ENCODE results near the gene CAPN5.

The CAPN5 gene

DNA sequence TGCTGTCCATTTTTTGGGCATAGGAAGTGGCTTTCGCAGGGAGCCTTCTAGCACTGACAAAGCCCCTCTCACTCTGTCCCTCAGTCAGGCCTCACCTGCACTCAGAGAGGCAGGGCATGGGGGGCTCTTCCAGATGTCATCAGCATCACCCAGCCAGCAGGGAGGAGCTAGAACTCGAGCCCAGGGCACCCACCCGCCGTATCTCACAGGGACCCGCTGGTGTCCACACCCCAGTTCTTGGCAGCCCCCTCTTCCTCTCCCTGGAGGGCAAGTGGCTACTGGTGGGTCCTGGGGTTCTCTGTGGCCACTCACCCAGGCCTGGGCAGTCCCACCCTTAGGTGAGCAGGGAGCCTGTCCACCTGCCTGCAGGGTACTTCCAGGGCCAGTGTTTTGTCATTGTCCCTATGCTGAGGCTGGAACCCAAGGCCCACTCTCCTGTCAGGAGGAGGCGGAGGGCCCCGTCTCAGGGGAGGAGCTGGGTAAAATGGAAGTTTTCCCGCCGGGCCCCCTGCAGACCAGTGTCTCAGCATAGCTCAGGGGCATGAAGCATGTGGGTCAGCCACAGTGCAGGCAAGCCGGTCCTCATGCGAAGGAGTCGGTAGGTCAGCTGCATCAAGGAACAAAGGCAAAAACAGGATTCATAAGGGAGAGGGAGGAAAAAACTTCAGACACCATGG is 83.1 kb downstream of the CAPN5 start:
- DNase-seq (ENCODE audit: extremely low spot score), result no peak
- POLR2A ChIA-PET, result no interaction called here
- CTCF ChIA-PET, result no interaction called here
- TF ChIP-seq, protein P1, sequence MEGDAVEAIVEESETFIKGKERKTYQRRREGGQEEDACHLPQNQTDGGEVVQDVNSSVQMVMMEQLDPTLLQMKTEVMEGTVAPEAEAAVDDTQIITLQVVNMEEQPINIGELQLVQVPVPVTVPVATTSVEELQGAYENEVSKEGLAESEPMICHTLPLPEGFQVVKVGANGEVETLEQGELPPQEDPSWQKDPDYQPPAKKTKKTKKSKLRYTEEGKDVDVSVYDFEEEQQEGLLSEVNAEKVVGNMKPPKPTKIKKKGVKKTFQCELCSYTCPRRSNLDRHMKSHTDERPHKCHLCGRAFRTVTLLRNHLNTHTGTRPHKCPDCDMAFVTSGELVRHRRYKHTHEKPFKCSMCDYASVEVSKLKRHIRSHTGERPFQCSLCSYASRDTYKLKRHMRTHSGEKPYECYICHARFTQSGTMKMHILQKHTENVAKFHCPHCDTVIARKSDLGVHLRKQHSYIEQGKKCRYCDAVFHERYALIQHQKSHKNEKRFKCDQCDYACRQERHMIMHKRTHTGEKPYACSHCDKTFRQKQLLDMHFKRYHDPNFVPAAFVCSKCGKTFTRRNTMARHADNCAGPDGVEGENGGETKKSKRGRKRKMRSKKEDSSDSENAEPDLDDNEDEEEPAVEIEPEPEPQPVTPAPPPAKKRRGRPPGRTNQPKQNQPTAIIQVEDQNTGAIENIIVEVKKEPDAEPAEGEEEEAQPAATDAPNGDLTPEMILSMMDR (IDR thresholded peaks at IDR 0.05; ENCODE audit: control extremely low read depth, extremely low read depth, low read depth, missing control alignments), result no peak

- CTCF ChIA-PET, result no interaction called here
Observed at GRCh38 chr11:77150836-77151235, 84.1 kb downstream of the CAPN5 start.

GRCh38 chr11:77151804-77152509 is 85.2 kb downstream of the CAPN5 start:
- POLR2A ChIA-PET, result no interaction called here
- TF ChIP-seq, protein P1 (IDR thresholded peaks at IDR 0.05; ENCODE audit: control extremely low read depth, extremely low read depth, low read depth, missing control alignments), result no peak
- CTCF ChIA-PET, result no interaction called here
- DNase-seq (ENCODE audit: extremely low spot score), result no peak

More at GRCh38 chr11:77150836-77151235, 84.1 kb downstream of the CAPN5 start:
- TF ChIP-seq, protein P1 (IDR thresholded peaks at IDR 0.05; ENCODE audit: control extremely low read depth, extremely low read depth, low read depth, missing control alignments), result no peak
- no peak for DNase-seq (ENCODE audit: extremely low spot score)
- POLR2A ChIA-PET, result no interaction called here

- TF ChIP-seq, protein P1 (IDR thresholded peaks at IDR 0.05; ENCODE audit: control extremely low read depth, extremely low read depth, low read depth, missing control alignments), result no peak
- POLR2A ChIA-PET, result no interaction called here
- CTCF ChIA-PET, result no interaction called here
- DNase-seq (ENCODE audit: extremely low spot score), result no peak
Observed at GRCh38 chr11:77152846-77153245, 86.1 kb downstream of the CAPN5 start.

DNA sequence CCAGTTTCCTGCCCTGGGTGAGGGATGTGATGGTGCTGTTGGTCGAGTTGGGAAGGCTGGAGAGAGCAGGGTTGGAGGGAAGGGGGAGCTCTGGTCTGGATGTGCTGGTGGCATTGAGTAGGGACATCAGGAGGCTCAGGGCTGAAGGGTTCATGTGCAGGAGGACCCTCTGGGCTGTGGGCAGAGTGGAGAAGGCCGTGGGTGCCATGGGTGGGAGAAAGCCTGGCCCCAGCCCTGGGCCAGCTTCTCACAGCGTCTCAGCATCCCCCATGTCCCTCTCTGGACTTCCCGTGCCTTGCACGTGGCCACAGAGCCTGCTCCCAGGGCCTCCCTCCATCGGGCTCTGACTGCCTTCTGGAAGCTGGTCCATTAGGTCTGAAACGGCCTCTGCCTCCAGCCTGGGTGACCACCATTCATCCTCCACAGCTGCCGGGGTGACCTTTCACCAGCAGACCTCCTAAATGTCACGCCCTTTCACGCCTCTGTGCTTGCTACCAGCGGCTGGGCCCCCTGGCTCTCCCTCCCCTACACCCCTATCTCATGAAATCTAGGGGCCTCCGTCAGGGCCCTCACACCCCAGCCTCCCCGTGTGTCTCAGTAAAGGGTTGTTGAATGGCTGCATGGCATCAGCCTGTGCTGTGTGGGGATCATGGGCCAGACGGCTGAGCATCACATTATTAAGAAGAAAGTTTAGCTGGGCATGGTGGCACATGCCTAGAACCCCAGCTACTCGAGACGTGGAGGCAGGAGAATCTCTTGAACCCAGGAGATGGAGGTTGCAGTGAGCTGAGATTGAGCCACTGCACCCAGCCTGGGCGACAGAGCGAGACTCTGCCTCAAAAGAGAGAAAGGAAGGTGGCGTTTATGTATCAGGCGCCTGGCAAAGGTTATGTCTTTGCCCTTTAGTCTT is 86.8 kb downstream of the CAPN5 start:
- ChIA-PET CTCF (no interaction called here), POLR2A (no interaction called here)
- DNase-seq (ENCODE audit: extremely low spot score), result no peak
- TF ChIP-seq, protein P1 (IDR thresholded peaks at IDR 0.05; ENCODE audit: control extremely low read depth, extremely low read depth, low read depth, missing control alignments), result no peak

GRCh38 chr11:77154381-77155081 is 87.8 kb downstream of the CAPN5 start:
- ChIA-PET POLR2A (no interaction called here), CTCF (no interaction called here)
- TF ChIP-seq, protein P1 (IDR thresholded peaks at IDR 0.05; ENCODE audit: control extremely low read depth, extremely low read depth, low read depth, missing control alignments), result no peak
- DNase-seq (ENCODE audit: extremely low spot score), result no peak

All from GM10248 (cell line).